ENCODE data around the gene ILRUN. TPM values are rescaled to one million over a fixed set of nuclear protein-coding genes. Genes with fewer than 3 reads are reported as not detected.
A peak's percentile ranks its signal among the peaks of the same experiment; 100 is the strongest.

ILRUN gene
- polyA plus RNA-seq, 1 of the 3 experiments (the other 2 are of a cell fraction), result 19.5 TPM

- Histone ChIP-seq H3K9me3 (no peaks in the 10 kb centered on the region), H3F3A (replicated peaks; ENCODE audit: insufficient read depth) (no peaks in the 10 kb centered on the region), H3K4me1 (ENCODE audit: control insufficient read depth in 1 of 2, insufficient read depth in 2 of 2, low read depth in 1 of 2, low read length in 1 of 2) (peaks cover 0 to 2% of the 10 kb centered on the region in 2 experiments; a peak in 1 of 4 replicates), H3K9me2 (no peaks in the 10 kb centered on the region), H3K4me2 (no peak overlapping the region), H2AFZ (ENCODE audit: low read depth) (0 out of 2 replicates have a peak overlapping the region, but pooled peaks have one; percentile 4), H3K9ac (no peak overlapping the region), H3K4me3 (ENCODE audit: low read depth in 2 of 2, low read length in 1 of 2) (no peak overlapping the region), H3K27me3 (ENCODE audit: insufficient read depth) (no peaks in the 10 kb centered on the region), H3K27ac (ENCODE audit: low read depth in 2 of 2, low read length in 1 of 2) (peak overlapping the region in 1 of 2 experiments; percentile 61; a peak in 2 of 4 replicates), H4K20me1 (ENCODE audit: insufficient read depth) (no peaks in the 10 kb centered on the region), H3K79me2 (ENCODE audit: insufficient read depth) (no peaks in the 10 kb centered on the region), H3K36me3 (replicated peaks in 1 of 2; ENCODE audit: control insufficient read depth in 1 of 2, insufficient read depth in 2 of 2, low read length in 1 of 2) (no peaks in the 10 kb centered on the region)
- ChIA-PET POLR2A (interaction anchor here (0.6 kb wide), 1 partner anchor 294 kb away, joined by 3 read pairs; no protein-coding TSS in a partner anchor), CTCF (interaction anchor here (1.2 kb wide), 1 partner anchor 532 kb away, joined by 3 read pairs; no protein-coding TSS in a partner anchor)
- peak; percentile 56 for DNase-seq
- 55% methylated on average over 4 of the region's 5 CpGs for WGBS (ENCODE audit: low lambda C conversion rate)
- TF ChIP-seq ZBTB33 (IDR thresholded peaks at IDR 0.05; ENCODE audit: borderline replicate concordance, low read depth) (no peak), RFX5 (IDR thresholded peaks at IDR 0.05; ENCODE audit: low read length) (no peak), GABPA (IDR thresholded peaks at IDR 0.05; ENCODE audit: low read depth) (no peak), EP300 (IDR thresholded peaks at IDR 0.05; ENCODE audit: borderline replicate concordance in 1 of 2, low read depth in 1 of 2, low read length in 1 of 2) (peak in 1 of 2 experiments; percentile 42; a peak in 2 of 4 replicates), CTCF (IDR thresholded peaks at IDR 0.05) (no peak), NFIC (IDR thresholded peaks at IDR 0.05; ENCODE audit: borderline replicate concordance) (peak; percentile 10; the same call in 1 of the 2 replicates), TCF12 (IDR thresholded peaks at IDR 0.05) (no peak), YY1 (IDR thresholded peaks at IDR 0.05; ENCODE audit: low read depth) (no peak), RCOR1 (IDR thresholded peaks at IDR 0.05; ENCODE audit: low read length) (no peak), MXI1 (IDR thresholded peaks at IDR 0.05; ENCODE audit: low read depth, low read length) (peak; percentile 57; the same call in 1 of the 2 replicates), TEAD4 (IDR thresholded peaks at IDR 0.05; ENCODE audit: borderline replicate concordance, insufficient read depth) (no peak), JUND (IDR thresholded peaks at IDR 0.05) (no peak), IRF3 (IDR thresholded peaks at IDR 0.05; ENCODE audit: low read depth, low read length) (no peak), POLR2AphosphoS5 (IDR thresholded peaks at IDR 0.05; ENCODE audit: low read depth, low read length) (no peak)
- TF ChIP-seq, protein P1, sequence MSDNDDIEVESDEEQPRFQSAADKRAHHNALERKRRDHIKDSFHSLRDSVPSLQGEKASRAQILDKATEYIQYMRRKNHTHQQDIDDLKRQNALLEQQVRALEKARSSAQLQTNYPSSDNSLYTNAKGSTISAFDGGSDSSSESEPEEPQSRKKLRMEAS (IDR thresholded peaks at IDR 0.05; ENCODE audit: low read depth), result no peak
- TF ChIP-seq, protein P2, sequence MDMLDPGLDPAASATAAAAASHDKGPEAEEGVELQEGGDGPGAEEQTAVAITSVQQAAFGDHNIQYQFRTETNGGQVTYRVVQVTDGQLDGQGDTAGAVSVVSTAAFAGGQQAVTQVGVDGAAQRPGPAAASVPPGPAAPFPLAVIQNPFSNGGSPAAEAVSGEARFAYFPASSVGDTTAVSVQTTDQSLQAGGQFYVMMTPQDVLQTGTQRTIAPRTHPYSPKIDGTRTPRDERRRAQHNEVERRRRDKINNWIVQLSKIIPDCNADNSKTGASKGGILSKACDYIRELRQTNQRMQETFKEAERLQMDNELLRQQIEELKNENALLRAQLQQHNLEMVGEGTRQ (IDR thresholded peaks at IDR 0.05; ENCODE audit: borderline replicate concordance, low read depth, low read length), result no peak
Observed at GRCh38 chr6:34709386-34709785, 12.8 kb upstream of the ILRUN start.
